GM19328 (cell line): ENCODE measurements around the gene PSMC3.

Experiments
- ATAC-seq: cut with Tn5 transposase; IDR thresholded peaks from one replicate; pipeline ENCODE4 v1.9.1; 2021; ENCODE audit warnings: mild to moderate bottlenecking, moderate library complexity; ENCODE audit not compliant: unreplicated experiment

PSMC3 gene

GRCh38 chr11:47377571-47378009, 48.6 kb downstream of the PSMC3 start:
- no peak for ATAC-seq

DNA sequence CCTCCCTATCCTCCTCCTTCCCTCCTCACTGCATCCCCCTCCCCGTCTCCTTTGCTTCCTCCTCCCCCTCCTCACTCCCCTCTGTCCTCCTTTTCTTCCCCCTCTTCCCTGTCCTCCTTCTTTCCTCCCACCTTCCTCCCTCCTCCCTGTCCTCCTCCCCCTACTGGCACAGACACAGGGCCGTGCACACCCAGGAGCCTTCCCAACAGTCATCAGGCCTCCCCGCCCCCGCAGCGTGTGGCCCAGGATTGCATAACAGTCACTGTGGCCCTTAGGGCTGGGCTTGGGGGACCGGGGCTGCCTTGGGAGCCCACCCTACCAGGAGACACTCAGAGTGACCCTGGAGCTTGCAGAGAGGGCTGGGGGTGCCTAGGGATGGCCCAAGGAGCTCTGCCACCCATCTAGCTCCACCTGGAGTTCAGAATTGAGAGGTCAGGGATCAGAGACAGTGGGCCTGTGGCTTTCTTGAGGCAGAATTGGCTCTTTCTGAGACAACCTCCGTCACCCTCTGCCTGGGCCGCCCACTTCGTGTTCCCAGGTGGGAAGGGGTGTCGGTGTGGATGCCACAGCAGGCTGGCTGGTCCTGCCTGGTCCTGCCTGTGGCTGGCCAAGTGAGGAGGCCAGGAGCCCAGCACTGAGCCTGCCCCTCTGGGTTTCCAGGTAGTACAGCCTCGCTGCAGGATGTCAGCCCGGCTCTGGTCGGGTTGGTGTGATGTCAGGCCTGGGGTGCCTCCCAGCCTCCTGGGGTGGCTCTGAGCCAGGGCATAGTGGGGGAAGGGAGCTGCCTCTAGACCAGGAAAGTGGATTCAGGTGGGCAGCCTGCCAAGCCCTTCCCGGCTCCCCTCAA, 49.5 kb downstream of the PSMC3 start:
- ATAC-seq = no peak

GRCh38 chr11:47376107-47376524, 50.1 kb downstream of the PSMC3 start:
- ATAC-seq = no peak

- no peak for ATAC-seq
These were observed 50.6 kb downstream of the PSMC3 start for GRCh38 chr11:47375546-47376085.

GRCh38 chr11:47375020-47375419, 51.2 kb downstream of the PSMC3 start:
- no peak for ATAC-seq

DNA sequence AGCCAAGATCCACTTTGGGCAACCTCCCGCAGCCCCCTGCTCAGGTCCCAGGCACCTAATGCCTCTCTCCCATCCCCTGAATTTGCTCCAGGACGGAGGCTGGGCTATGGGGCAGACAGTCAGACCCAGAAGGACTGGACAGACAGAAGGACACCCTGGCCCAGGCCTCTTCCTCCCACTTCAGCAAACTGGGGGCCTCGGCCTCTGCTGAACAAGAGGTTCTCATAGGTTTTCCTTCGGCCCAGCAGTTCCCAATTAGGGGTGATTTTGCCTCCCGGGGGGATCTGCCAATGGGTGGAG, 51.6 kb downstream of the PSMC3 start:
- ATAC-seq = no peak

- no peak for ATAC-seq
These were observed 52.1 kb downstream of the PSMC3 start for GRCh38 chr11:47373876-47374719.

DNA sequence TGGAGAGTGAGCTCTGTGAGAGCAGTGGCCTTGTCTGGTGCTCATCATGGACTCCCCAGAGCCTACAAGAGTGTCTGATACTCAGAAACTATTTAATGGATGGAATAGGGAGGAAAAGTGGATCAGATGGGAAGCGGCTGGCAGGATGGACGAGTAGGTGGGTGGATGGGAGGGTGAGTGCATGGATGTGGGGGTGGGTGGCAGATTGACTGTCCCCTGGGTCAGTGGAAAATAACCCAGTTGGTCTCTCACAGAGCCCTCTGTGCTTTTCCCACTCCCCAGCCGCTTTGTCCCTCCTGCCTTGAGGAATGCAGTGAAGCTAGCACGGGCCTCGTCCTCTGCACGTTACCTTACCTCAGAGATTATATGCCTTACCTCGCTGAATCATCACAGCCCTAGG, 53.8 kb downstream of the PSMC3 start:
- ATAC-seq = no peak

GRCh38 chr11:47369676-47370075, 56.6 kb downstream of the PSMC3 start:
- ATAC-seq = no peak
